Stimulated activated CD4-positive, alpha-beta T cell treated with anti-CD3 and anti-CD28 coated beads, TNF-alpha, amount 100 ng/mL, for 4 hours (primary cell): ENCODE data around the gene CABLES2.

Experiments used
- DNase-seq, 3 experiments: peaks; one replicate each; pipeline ENCODE4 v3.0.0-alpha.2; 2020; ENCODE audit warnings: low read depth in 3 of 3

CABLES2 gene

DNA sequence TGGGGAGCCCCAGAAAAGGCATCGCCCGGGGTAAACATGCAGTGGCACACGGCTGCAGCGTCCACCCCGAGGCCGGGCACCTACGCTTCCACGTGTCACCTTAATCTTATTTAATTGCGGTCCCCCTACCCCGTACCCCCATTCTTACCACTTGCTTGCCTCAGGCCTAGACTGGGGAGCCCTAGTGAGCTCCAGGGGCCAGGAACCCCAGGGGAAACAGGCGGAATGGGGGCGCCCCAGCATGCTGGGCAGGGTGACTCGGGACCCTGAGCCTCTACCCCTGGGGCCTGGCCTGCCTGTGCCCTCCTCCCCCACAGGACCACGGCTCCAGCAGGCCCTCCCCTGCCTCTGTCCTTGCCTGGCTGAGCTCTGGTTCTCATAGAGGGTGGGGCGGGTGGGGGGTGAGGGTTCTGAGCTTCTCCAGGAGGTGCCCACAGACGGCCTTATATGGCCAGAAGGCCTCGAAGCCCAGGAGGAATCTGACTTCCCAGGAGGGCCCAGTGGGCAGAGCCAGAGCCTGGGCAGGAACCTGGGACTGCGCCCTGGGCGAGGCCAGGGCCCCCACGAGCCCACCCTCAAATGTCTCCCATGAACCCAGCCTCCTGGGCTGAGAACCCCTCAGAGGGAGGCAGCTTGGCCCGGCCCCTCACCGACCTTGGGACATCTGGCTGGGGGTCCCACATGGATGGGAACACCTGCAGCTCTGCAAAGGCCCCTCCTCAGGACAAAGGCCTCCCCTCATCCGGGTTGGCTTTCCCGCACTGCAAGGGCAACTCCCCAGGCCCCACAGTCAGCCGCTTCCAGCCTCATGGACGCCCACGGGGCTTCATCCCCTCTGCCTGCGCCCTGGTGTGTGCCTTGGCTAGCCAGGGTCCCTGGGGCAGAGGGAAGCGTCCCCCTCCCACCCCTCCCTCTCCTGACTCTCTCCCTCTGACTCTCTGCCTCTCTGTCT, 34.8 kb downstream of the CABLES2 start:
- DNase-seq = no peak

DNA sequence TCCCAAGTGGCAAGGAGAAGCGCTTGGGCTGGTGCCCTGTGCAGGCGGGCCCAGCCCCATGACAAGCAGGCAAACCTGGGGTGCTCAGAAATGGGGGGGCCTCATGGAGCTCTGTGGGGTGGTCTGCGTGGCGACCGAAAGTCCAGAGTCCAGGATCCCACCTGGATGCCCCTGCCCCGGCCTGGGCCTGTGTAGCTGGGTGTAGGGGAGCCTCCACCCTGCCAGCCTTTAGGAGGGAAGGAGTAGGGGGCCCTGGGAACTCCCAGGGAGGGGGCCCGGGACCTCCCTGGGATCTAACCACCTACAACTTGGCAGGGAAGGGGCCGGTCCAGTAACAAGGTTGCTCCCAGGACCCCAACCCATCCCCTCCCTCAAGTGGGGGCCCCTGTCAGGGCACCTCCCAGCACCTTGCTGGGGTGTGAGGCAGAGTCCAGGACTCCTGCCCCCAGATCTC, 35.5 kb downstream of the CABLES2 start:
- DNase-seq = no peak

DNA sequence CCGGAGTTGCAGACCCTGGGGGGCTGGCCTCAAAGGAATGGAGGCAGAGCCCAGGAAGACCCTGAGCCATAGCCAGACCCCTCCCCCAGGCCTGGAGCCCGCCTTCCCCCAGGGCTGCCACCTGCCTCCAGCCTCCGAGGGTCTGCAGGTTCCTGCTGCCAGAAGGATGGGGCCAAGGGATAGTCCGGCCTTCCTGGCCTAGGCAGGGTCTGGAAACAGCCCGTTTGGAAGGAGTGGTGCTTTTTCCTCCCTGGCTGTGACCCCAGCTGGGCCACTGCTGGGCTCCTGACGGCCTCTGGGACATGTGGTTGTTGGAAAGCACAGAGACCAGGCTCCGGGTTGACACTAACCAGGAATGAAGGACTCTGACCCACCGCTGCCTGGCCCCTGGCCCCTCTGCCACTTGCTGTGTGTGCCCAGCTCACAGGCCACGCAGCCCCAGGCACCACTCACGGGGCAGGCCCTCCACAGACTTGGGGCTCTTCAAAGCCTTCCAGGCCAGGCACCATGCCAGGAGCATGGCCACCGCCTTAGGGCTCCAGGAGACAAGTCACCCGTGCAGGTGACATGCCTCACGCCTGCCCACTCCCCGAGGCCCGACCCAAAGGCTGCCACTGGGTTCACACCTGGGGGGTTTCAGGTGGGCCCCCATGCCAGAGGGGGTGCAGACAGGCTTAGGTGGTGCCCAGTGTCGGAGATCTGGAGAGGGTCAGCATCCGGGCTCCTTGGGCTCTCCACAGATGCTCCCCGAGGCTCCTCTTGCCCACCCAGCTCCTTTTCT, 36.1 kb downstream of the CABLES2 start:
- DNase-seq = no peak

DNA sequence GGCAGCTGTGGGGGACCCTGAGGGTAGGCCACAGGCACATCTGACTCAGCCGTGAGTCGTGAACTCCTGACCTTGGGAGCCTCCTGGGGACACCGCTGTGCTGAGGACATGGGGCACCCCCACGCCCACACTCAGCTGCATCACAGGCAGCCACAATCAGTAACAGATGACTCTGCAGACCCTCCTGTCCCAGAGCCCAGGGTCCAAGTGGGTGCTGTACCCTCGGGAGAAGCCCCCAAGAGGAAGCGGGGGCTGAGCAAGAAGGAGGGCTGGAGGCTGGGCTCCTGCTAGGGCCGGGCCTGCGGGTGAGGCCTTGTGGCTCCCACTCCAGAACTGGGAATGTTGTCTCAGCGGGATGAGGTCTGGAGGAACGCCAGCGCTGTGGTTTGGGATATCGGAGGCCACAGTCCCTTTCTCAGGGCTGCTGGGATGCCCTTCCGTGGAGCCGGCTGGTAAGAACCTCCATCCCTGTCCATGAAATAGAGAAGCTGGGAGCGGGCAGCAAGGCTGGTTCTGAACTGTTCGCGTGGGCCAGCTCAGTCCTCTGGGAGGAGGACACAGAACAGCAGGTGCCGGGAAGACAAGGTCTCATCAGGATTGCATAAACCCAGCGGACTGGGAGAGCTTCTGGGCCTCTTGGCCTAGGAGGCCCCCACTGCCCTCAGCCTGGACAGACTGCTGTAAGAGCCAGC, 36.8 kb downstream of the CABLES2 start:
- no peak for DNase-seq

DNA sequence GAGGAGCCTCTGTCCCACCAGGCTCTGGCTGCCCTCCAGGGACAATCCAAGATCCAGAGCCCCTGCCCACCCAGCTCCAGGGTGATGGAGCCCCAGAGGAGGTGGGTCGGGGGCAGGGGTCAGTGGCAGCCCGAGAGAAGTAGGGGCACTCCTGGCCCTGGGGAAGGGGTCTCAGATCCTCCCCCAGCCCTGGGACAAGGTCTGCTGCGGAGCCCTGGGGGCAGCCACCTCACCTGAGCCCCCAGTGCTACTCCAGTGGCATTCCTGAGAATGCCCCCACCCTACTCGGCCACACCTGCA, 37.3 kb downstream of the CABLES2 start:
- no peak for DNase-seq

DNA sequence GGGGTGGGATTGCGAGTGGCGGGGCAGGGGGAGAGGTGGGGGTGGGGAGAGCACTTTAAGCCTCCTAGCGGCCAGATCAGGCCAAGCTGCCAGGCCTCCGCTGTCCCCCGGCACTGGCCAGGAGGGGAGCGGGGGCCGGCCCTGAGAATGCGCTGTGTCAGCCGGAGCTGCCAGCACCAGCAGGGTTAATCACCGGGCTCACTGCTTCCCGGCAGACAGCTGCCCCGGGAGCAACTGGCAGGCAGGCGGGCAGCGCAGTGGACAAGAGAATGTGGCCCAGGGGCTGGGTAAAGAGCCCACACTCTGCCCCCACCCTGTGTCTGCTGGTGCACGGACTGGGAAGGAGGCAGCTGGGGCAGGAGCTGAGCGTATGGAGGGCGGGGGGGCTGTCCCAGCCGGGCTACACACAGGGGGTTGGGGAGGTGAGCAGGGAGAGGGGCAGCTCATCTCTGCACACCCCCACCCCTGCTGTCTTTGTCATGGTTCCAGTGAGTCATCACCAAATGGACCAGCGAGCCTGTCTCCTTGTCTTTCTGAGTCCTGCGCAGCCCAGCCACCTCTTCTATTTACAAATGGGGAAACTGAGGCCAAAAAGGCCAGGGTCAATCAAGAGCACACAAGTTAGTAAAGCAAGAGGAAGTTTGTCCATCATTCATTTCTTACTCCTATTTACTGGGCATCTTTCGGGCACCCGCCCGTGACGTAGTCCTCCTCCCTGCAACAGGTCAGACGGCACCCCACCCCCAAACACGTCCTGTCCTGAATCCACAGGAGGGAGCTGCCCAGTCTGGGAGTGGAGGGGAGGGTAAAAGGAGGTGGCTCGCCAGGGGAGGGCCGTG, 37.9 kb downstream of the CABLES2 start:
- no peak for DNase-seq

DNA sequence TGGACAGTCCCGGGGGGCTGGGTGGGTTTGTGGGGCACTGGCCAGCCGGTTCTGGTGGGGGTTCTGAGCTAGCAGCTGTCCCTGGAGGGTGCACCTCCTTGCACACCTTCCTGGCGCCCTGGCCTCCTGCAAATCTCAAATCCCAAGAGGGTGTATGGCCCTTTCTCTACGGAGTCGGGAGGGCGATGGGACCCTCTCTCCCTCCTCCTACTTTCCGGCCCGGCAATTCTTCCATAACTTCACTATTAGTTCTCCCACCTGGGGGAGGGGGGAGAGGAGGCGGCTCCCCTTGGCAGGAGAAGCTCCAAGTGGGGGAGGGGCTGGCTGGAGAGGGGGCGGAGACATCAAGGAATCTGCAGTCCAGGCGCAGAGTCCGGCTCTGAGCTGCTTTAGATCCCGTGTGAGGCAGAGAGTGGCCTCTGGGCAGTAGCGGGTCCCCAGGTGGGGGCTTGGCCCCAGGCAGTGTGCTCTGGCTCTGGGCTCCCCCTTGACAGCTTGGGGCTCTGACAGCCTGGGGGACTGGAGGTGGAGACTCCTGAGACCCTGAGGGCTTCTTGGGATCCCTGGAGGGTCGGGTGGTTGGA, 38.6 kb downstream of the CABLES2 start:
- no peak for DNase-seq

DNA sequence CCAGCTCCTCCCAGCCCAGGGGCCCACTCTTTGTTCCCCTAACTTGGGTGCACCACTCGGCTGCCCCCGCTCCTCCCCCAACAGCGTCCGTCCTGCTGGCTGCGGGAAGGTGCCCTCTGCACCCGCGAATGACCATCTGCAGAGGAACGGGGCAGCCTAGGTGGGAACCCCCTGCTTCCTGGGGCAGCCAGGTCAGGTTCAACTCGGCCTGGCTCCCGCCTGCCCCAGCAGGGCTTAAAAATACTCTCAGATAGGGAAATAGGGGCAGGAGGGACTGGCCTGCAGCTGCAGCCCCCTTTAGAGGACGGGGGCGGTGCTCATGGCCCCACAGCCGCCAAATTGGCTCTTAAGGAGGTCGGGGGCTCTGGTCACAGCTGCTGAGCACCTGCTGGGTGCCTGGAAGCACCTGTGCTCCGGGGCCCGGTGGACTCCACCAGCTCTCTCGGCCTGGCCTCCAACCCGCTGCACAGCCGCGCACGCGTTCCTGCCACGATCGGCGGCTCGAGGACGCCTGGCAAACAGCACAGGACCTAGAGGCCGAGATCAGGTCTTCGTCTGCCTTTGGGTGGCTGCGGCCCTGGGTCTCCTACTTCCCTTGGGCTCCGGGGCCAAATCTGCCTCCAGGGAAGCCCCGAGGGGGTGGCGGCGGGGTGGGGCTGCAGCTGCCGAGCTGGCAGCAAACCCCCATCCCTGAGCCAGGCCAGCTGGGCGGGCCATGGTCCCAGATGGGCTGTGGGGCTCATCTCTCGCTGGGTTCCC, 39.3 kb downstream of the CABLES2 start:
- no peak for DNase-seq

DNA sequence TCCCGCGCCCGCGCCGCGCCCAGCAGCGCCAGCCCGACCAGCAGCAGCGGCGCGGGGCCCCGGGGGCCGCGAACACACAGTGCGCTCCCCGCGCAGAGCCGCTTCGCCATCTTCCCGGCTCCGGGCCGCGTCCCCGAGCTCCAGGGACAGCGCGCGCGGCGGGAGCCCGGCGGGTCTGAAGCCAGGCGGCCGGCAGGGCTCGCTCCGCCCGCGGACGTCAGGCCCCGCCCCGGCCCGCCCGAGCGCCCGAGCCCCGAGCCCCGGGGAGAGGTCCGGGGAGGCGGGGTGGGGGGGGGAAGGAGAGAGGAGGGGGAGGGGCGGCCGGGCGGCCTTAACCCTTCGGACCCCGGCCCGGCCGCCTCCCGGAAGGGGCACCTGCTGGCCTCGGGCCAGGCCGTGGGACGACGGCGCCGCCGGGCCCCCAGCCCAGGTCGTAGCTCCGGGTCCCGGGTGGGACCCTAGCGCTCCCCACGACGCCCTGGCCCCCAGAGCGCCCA, 39.9 kb downstream of the CABLES2 start, which contains the start of gene LAMA5:
LAMA5 (minus strand) TSS at position 177 of the 497 bp plus-strand sequence; CDS start at position 110, 67 bp downstream.
- DNase-seq = no peak

DNA sequence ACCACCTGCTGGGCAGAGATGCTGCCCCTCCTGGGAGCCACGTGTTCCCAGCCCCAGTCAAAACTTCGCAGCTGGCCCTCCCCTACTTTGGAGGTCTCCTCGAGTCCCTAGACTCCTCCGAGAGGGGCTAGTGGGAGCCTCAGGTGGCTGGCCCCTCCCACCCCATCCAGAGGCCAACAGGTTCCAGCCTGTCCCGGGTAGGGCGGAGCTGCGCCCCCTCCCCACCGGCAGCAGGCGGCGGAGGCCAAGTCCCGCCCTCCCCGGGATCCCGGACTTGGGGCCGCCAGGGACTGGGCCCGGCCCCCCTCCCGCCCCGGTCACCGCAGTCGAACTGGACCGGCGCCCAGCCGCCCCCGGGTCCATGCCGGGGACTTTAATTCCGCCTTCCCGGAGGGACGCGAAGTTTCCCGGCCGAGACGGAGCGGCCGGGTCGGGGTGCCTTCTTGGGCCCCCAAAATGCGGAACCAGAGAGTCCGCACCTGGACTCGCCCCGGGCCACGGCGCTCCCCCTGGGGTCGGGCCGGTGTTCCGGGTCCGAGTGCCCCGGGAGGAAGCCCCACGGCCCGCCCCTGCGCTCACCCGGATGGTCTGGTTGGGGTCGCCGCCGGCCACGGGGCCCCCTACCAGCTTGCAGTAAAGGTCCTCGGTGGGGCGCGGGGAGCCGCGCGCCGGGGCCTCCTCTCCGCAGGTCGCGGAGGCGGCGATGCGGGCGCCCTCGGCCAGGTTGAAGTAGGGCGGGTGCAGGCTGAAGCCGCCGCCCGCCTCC, 40.5 kb downstream of the CABLES2 start:
- DNase-seq = no peak

DNA sequence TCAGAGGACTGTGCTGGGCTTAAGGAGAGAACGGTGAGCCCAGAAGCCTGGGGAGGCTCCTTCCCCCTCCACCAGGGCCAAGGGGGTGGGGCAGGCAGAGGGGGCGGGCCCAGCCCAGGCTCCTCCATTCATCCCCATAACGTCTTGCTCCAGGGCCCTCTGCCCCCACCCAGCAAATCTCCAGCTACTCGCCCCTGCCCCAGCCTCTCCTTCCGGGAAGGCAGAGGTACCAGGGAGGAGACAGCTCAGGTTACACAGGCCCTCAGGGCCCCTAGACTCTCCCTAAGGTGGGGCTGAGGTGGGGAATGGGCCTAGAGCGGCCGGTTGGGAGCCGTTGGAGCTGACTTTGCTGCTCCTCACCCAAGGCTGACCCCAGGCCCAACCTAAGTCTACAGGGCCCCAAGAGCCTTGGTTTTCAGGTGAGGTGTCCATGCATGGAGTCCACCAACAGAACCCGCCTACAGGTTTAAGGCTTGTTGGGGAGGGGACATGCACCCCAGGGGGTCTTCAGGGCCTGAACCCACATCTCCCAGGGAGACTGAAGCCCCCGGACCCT, 41.2 kb downstream of the CABLES2 start:
- DNase-seq = no peak

DNA sequence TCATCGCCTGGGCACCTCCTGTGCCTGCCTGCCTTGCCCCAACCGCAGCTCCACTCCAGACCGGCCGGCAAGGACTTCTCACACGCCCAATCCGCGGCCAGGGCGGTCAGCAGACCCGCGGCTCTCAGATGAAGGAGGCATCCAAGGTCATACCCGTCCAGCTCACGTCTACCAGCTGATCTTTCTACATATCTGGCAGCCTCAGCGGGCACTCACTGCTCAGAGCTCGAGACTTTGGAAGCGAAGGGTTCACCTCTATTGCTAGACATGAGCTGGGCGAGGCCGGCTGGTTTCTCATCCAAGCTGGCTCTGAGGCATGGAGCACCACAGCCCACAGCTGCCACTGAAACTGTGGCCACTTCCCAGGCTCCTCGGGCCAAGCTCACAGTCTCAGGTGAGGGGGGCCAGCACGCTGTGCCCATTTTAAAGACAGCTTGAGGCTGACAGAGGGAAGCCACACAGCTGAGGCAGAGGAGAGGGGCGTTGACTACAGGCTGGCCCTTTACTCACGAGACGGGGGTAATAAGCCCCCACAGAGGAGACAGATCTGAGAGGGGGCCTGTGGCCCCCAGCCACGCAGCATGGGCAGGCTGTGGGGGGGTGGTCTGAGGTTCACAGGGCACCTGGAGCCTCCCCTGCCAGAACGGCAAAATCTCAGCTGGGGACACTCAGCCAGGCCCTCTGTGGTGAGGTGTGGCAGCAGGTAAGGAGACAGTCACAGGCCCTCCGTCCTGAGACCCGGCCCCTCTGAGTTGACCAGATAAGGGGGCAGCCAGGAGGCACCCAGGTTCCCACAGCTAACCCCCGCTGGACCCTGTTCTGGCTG, 42.0 kb downstream of the CABLES2 start:
- DNase-seq = no peak

DNA sequence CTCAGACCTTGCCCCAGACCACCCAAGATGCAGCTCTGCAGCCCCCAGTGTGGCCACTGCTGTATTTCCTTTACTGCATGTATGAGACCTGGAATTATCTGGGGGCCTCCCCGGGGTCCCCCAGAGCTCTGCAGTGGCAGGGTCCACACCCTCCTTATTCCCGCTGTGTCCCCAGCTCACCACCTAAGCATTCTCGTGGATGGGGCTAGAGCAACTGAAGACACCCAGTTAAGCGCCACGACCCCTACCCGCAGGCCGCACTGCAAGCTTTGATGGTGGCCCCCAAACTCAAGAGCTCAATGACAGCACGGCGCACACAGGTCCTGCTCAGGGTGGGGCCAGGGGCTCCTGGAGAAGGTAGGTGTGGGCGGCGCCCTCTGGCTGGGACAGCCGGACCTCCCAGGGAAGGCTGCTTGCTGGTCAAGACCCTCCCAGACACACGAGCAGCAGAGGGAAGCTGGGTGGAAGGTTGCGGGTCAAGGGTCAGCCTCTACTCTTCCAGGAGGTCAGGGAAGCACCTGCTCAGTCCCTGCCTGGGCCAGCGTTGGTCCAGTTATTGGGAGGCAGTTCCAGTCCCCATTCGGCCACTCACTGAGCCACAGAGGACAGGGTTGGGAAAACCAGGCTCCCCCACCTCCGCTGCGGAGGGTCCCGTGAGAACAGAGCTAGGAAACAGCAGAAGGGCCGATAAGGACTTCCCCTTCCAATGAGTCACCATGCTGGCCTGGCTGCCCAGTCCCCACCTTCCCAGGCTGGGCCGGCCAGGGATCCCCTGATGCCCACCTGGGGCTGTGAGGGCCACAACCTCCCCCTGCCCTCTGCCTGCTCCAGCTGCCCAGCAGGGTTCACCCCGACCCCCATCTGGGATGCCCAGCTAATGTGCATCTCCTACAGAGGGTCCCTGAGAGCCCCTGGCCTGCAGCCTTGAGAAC, 42.9 kb downstream of the CABLES2 start:
- DNase-seq = no peak

DNA sequence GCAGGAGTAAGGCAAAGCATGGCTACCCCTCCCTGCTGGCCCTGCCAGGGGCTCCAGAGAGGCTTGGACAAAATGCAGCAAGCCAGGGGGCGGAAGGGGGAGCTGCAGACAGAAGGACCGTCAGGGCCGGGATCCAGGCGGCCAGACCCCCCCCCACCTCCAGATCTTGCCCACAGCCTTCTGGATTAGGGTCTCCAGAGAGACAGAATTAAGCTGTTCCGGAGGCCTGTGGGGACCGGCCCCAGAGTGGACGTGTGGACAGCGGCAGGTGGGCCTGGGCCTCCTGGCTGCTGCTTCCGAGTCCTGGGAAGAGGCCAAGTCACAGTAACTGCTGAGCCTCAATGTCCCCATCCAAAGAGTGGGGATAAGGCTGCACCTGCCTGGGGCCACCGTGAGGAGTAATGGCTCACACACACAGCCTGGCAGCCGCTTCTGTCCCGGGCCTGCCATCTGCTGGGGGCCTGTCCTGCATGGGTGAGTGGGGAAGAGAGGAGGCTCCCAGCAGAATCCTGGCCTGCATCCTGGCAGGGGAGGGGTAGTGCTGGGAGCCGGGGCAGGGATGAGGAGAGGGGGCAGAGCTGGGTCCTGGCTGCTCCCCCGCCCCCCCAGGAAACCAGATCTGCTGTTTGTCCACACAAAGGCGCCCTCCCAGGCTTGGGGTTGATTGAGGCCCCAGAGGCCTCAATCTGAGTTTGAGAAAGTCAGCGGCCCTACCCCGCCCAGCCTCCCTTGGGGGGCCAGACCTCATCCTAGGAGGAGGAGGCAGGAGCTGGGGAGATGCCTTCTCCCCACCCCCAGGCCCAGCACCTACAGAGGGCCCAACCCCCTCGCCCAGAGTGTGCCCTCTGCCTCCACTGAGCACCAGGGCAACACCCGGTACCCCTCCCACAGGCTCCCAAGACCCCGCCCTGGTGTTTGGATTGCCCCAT, 43.8 kb downstream of the CABLES2 start:
- no peak for DNase-seq

DNA sequence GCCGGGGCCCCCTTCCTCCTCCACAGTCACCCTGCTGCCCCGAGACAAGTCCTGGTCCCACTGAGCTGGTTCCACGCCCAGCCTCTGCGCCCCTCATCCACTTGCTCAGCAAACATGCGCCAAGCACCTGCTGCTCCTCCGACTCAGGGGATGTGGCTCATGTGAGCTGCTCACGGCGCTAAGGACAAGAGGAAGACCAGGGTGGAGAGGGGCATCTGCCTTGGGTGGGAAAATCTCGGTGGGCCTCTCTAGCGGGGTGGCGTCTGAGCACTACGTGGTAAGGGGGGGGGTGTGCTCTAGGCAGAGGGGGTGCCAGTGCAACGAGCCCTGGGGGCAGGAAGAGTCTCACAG, 44.5 kb downstream of the CABLES2 start:
- no peak for DNase-seq
